22Rv1 (cell line): Measurements from ENCODE around the gene AP1B1.
A peak's percentile ranks its signal among the peaks of the same experiment; 100 is the strongest.

Experiments used
- H3K27ac ChIP-seq: fragments of 450-650 bp; 2 replicates; pipeline ENCODE4 v1.5.1; 2017
- ZFX ChIP-seq: fragments of 450-650 bp; IDR thresholded peaks from 2 replicates; pipeline ENCODE4 v1.6.1; 2017; ENCODE audit warnings: antibody characterized with exemption, borderline replicate concordance
- TF ChIP-seq, protein P1 (sequence below): fragments of 450-650 bp; IDR thresholded peaks from 2 replicates; pipeline ENCODE4 v1.5.1; 2017; ENCODE audit warnings: mild to moderate bottlenecking

AP1B1 gene

DNA sequence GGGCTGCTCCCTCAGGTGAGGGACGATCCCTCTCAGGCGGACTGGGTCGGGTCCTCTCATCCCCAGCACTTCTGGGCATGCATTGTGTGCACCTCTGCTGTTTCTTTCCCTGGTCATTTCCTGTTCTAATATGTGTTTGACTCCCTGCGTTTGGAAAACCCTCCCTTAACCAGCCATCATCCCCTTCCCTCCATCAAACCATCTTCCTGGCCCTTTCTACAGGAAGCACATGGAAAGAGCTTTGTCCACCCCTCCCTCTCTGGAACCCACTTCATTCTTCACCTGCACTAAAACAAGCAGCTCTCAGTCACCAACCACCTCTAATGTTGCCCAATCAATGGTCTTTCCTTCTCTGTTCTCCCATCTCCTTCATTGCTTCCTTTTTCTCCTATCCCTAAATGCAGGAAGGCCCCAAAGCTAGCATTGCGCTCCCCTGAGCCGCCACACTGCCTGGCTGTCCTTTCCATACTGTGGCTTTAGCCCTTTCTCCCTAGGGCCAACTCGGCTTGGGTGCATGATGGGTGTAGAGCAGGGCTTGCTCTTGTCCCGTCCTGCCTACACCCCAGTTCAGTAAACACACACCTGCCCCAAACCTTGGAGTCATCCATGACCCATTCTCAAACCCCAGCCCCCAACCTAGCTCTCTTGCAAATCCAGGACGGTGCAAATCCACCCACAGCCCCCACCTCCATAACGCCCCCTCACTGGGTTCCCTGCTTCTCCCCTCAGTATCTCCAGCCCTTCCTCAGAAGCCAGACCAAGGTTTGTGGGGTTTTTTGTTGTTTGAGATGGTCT lies 87.4 kb downstream of the AP1B1 start:
- peak overlapping the region; percentile 37; the same call in 1 of the 2 replicates for H3K27ac ChIP-seq
- no peak for TF ChIP-seq ZFX
- TF ChIP-seq, protein P1, sequence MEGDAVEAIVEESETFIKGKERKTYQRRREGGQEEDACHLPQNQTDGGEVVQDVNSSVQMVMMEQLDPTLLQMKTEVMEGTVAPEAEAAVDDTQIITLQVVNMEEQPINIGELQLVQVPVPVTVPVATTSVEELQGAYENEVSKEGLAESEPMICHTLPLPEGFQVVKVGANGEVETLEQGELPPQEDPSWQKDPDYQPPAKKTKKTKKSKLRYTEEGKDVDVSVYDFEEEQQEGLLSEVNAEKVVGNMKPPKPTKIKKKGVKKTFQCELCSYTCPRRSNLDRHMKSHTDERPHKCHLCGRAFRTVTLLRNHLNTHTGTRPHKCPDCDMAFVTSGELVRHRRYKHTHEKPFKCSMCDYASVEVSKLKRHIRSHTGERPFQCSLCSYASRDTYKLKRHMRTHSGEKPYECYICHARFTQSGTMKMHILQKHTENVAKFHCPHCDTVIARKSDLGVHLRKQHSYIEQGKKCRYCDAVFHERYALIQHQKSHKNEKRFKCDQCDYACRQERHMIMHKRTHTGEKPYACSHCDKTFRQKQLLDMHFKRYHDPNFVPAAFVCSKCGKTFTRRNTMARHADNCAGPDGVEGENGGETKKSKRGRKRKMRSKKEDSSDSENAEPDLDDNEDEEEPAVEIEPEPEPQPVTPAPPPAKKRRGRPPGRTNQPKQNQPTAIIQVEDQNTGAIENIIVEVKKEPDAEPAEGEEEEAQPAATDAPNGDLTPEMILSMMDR = no peak

- H3K27ac ChIP-seq = peak overlapping the region; percentile 37; the same call in 1 of the 2 replicates
- TF ChIP-seq, protein P1 = no peak
- TF ChIP-seq ZFX = no peak
Measured at GRCh38 chr22:29300467-29300806, 87.9 kb downstream of the AP1B1 start.

- TF ChIP-seq ZFX = no peak
- TF ChIP-seq, protein P1 = no peak
- 0 out of 2 replicates have a peak overlapping the region, but pooled peaks have one; percentile 12 for H3K27ac ChIP-seq
Measured at GRCh38 chr22:29299136-29299900, 89.1 kb downstream of the AP1B1 start.

GRCh38 chr22:29298641-29299040 lies 89.7 kb downstream of the AP1B1 start:
- no peak overlapping the region for H3K27ac ChIP-seq
- no peak for TF ChIP-seq ZFX
- TF ChIP-seq, protein P1 = no peak

DNA sequence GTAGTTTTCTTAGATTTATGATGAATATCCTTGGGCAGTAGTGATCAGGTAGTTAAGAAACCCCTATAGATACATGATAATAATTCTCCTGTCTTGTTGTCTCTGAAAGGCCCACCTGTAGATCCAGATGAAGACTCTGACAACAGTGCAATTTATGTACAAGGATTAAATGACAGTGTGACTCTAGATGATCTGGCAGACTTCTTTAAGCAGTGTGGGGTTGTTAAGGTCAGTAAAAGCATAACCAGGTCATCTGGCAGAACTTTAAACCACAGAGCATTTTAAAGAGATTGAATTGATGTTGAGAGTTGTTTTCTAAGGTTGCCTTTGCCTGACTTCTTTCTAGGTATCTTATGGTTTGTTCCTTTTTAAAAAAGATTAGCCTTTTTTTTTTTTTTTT lies 96.0 kb downstream of the AP1B1 start:
- no peak for TF ChIP-seq ZFX
- TF ChIP-seq, protein P1 = no peak

GRCh38 chr22:29291215-29291614 lies 97.2 kb downstream of the AP1B1 start:
- no peak for TF ChIP-seq ZFX
- TF ChIP-seq, protein P1 = no peak
- no peak overlapping the region for H3K27ac ChIP-seq

More for the DNA sequence above, 96.0 kb downstream of the AP1B1 start:
- H3K27ac ChIP-seq = no peak overlapping the region

DNA sequence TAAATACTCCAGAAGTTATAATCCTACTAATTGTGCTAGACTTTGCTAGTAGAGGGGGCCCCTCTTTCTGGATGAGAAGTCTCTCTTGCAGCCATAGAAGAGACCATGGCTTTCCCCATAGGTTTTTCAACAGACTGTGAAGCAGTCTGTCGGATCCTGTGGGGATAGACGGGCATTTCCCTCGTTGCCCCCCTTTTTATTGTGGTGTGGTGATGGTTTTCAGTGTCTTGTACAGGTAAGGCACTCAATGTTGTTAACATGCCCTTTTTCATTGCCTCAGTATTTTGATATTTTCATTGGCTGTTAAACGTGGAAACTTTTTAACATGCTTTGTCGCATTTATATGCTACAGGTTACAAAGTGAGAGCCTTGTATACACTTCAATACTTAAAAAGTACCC lies 98.3 kb downstream of the AP1B1 start:
- TF ChIP-seq, protein P1 = no peak
- TF ChIP-seq ZFX = no peak
- H3K27ac ChIP-seq = no peak overlapping the region
